GM21723 (cell line): Measurements from ENCODE around the gene ZDHHC17.
A peak's percentile ranks its signal among the peaks of the same experiment; 100 is the strongest.

Experiments used
- ATAC-seq: cut with Tn5 transposase; IDR thresholded peaks from one replicate; pipeline ENCODE4 v1.9.1; 2021; ENCODE audit warnings: mild to moderate bottlenecking, moderate library complexity; ENCODE audit not compliant: unreplicated experiment

The ZDHHC17 gene

GRCh38 chr12:76876696-76877229 is 112.8 kb downstream of the ZDHHC17 start:
- ATAC-seq = no peak

DNA sequence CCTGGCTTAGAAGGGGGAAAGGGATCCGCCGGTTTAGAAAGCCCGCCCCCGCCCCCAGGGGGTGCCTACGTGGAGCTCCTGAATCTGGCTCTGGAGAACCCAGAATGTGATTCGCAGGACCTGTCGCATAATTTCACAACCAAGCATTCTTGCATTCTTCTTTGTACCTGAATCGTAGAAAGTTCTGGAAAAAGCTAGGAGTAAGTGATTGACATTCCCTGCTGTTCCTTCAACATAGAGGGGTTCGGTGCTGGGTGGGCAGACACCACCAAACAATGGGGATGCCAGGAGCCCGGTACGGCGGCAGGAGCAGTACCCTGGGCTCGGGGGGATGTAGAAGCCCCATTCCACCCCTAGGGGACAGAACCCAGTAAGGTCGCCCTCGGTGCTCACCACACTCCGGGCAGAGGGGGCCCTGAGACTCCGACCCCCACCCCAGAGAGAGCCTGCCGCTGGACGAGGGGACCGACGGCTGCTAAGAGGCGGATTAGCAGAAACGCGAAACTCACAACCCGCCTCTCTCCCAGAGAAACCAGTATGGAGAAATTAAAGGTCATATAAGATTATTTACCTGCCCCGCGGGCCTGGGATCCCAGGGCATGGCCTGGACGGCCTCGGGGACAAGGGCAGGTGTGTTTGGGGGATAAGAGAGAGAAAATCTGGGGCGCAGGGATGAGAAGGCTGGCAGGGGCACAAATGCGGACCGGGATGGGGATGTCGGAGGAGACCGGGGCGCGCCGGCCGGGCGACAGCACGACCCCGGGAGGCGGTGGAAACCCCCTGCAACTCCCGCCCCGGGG is 114.4 kb downstream of the ZDHHC17 start:
- peak; percentile 36 for ATAC-seq

- peak; percentile 92 for ATAC-seq
These were observed 115.2 kb downstream of the ZDHHC17 start, which contains the start of gene CSRP2 for GRCh38 chr12:76878899-76879709. Gene CSRP2 (minus strand): TSS chr12:76879019. CDS start chr12:76866260, 12,759 bp downstream.

- ATAC-seq = no peak
These were observed 116.0 kb downstream of the ZDHHC17 start for GRCh38 chr12:76879710-76880518.

DNA sequence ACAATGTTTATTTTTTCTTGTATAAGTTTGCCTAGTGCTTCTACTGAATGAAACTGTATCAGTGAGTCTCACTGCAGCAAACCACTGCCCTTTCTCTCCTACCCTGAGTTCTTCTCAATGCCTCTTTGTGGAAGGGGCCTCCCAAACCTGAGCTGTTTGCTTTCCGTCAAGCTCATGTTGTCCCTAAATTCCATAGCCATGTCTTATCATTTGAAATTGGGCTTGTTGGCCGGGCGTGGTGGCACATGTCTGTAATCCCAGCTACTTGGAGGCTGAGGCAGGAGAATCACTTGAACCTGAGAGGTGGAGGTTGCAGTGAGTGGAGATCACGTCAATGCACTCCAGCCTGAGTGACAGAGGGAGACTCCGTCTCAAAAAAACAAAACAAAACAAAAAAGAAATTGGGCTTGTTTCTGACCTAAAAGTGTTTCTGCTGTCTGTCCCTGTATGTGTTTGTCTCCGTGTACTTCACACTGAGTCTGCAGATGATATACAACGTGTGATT is 116.7 kb downstream of the ZDHHC17 start:
- ATAC-seq = no peak

DNA sequence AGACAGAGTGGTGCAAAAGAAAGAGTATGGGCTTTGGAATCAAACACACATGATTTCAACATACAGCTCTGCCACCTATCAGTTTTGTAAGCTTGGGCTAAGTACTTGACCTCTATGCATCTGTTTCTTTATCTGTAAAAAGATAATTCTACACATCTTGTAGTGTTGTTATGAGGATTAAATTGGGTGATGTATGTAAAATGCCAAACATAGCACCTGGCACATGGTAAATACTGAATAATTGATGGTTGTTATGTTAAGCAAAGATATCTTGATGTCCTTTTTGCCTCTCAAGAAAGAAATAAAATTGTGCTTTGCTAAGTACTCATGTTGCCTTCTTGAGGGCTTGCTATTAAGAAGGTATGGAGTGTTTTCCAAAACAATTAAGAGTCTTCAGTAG is 117.2 kb downstream of the ZDHHC17 start:
- no peak for ATAC-seq

- ATAC-seq = no peak
These were observed 118.5 kb downstream of the ZDHHC17 start for GRCh38 chr12:76882367-76882766.

DNA sequence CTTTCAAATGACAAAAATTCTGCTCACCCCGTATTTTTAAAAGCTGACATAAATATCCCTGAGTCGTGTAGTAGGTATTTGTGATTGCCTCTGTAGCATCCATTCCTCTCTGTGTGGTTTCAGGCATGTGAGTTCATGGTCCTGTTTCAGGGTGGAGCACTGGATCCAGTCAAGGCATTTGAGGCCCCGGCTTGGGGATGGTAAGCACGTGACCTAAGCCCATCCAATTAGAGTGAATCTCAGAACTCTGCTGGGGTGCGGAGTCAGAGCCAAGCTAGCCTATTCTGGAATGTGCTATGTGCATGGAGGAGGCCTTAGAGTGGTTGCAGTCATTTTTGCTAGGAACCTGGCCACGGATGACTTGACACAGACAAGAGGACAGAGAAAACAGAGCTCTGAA is 119.2 kb downstream of the ZDHHC17 start:
- no peak for ATAC-seq

GRCh38 chr12:76883811-76884210 is 119.9 kb downstream of the ZDHHC17 start:
- no peak for ATAC-seq

DNA sequence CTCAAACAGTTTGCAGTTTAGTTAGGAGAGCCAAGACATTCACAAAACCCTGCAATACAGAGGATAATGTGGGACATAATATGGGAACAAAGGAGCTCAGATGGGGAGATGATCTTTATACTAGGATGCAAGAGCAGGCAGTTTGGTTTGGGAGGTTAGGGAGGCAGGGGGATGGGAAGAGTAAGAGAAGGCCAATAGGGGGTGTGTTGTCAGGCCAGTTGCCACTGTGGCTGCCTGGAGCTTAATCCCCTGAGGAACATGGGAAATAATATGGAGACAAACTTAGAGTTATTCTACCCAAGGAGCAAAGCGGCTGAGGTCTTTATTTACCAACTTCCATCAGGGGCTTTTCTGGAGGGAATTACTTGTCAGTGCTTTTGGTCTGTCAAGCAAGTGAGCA is 124.9 kb downstream of the ZDHHC17 start:
- no peak for ATAC-seq

DNA sequence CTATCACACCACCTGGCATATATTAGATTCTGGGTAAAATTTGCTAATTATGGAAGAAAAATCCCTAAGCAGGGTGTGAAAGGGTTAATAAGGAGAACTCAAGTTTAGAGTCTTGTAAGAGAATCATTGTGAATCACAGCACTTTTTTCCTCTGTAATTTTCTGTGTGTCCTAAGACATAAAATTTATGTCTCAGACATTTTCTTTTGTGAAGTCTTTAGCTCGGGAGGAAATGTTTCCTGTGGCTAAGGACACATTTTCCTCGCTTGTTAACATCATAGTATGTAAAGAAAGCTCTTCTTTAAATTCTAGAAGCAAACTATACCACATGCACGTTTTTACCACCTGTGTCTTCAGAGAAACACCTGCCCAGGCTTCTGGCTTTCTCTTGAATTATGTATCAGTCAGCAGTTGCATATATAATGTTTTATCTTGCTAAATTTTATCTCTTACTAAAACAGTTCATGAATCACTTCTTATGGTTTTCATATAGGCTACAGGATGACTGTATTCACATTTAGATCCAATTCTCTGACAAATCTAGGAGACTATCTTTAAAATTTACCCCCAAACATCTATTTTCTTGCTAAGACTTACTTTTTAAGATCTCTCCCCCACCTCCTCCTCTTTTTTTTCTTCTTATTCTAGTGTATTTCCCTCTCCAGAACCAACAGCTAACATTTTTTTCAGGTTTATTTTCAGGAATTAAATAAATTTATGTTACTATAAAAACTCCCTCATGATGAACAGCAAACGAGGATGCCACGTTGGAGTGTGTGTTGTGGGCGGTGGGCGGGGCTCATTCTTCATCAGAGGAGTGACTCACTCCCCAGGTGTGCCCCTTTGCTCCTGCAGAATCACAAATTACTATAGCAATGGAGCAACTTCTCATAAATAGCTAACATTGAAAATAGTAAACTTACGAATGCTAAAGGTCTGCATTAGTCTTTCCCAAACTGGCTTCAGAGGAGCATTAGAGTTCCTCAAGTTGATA is 126.5 kb downstream of the ZDHHC17 start:
- ATAC-seq = no peak

DNA sequence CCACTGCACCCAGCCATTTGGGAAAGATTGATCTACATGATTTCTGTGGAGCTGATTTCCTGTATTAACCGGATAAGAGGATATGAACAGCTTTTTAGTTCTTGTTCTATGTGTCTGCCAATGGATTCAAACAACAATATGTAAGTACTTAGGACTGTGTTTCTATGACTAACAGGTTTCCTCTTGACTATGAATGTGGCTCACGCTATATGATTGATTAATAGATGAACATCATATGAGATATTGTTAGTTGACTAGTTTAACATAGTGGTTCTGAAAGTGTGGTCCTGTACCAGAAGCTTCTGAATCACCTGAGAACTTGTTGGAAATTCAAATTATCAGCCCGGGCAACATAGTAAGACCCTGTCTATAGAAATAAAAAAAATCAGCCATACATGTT is 127.7 kb downstream of the ZDHHC17 start:
- no peak for ATAC-seq

- no peak for ATAC-seq
These were observed 131.9 kb downstream of the ZDHHC17 start for GRCh38 chr12:76895796-76896195.

GRCh38 chr12:76896274-76896673 is 132.4 kb downstream of the ZDHHC17 start:
- no peak for ATAC-seq

DNA sequence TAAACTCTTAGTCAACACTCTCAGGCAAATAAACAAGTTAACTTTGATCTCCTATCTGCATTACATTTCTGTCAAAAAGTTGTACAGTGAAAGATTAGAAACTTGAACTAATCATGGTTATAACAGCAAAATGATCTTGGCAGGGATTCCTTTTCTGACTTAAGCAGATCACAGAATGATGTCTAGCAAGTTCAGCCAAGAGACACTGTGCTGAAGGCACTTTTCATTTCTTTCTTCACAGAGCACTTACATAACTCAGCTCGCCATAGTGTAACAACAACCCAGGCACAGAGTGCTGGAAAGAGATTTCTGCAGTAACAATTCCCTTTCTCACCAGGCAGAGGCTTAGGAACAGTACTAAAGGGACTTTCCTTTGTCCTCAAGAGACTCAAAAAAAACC is 134.5 kb downstream of the ZDHHC17 start:
- no peak for ATAC-seq

DNA sequence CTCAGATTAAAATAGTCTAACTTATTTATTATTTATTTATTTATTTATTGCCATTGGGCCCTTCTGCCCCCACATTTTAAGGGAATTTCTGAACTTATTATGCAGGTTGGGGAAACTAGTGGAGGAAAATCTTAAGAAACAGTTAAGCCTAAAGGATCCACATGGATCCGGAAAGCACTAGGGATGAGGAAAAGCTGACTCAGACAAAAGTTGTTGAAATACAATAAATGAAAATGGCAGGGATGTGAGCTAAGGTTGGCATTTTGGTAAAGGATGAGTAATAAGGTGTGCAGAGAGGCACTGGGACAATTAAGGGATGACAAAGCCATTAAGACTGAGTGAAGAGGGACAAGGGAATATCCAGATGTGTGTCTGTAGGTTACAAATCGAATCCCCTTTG is 135.6 kb downstream of the ZDHHC17 start:
- no peak for ATAC-seq

DNA sequence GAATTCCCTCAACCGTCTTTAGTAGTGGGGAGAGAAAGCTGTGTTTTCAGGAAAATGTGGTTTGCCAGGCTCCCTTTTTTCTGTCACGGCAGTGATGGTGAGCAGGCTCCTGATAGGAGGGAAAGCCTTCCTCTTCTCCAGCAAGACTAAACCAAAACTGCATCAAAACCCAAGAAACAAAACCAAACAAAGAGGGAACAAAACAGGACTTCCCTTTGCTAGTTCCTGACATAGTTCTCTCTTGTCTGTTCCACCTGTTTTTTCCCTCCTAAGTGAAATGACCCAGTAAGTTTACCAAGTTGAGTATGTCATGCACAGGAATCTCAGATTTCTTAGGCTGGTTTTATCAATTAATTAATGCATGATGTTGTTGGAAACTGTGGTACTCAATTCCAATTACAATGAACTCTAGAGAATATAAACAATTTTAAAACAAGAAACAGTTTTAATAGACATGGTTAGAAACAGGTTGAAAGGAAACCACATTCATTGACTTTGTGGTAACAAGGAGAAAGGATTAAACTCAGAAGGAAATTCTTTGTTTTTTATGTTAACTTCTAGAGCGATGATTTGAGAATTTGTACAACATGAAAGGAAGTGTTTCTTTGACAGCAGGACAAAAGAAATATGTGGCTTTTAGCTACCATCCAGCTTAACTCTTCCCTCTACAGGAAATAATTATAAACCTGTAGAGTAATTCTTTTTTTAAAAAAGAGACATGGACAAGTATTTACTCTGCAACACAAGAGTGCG is 137.9 kb downstream of the ZDHHC17 start:
- no peak for ATAC-seq
